GM18511 (cell line): Measurements from ENCODE around the gene TAF1L.
"Not testable (repeated sequence)": the region's sequence is repeated elsewhere in the genome, so short reads cannot be mapped to it uniquely, and the experiment has no call there.

Source experiments
- ATAC-seq: cut with Tn5 transposase; IDR thresholded peaks from one replicate; pipeline ENCODE4 v1.9.1; 2021; ENCODE audit warnings: mild to moderate bottlenecking, moderate library complexity; ENCODE audit not compliant: unreplicated experiment

The TAF1L gene

DNA sequence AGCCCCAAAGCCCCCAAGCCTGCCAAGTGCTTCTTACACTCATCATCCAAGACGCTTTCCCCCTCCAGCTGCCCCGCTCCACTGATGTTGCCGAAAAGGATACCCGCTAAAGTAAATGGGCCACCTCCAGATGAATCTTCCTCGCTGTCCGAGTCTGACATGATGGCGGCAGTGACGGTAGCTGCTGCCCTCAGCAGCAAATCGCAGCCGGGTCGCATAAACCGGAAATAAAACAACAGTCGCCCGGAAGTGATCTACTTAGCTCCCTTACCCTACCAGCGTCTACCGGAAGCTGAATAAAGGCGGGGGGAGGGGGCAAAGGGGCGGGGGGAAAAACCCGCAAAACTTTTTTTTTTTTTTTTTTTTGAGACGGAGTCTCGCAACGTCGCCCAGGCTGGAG is at the start of gene TAF1L:
Gene TAF1L (minus strand): TSS at position 308 of the 400 bp plus-strand sequence. CDS start 90 bp downstream, at position 218.
- ATAC-seq, result no peak

DNA sequence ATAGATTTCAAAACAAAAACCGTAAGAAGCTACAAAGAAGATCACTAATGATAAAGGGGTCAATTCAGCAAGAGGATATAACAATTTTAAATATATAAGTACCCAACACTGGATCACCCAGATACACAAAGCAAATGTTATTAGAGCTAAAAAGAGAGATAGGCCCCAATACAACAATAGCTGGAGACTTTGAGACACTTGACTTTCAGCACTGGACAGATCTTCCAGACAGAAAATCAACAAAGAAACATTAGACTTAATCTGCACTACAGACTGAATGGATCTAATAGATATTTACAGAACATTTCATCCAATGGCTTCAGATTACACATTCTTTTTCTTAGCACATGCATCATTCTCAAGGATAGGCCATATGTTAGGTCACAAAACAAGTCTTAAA is 46.3 kb upstream of the TAF1L start:
- ATAC-seq, result no peak

- no peak for ATAC-seq
These were observed 42.5 kb upstream of the TAF1L start for GRCh38 chr9:32677931-32678330.

DNA sequence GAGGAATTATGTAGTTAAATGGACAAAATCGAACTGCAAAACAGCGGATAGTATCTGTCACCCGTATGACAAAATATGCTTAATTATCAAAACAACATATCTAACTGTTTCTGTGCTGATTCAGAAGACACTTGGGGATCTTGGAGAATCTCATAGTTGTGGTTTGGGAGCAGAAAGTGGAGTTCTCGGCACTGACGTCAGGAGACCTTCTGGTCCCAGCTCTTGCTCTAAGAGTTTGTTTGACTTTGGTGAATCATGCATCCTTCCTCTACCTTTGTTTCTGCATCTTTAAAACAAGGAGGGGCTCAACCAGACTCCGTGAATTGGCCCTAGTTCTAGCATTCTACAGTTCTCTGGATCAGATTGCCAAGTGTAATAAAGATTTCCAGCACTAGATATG is 37.0 kb upstream of the TAF1L start:
- ATAC-seq, result no peak

GRCh38 chr9:32671333-32671732 is 35.9 kb upstream of the TAF1L start:
- ATAC-seq, result no peak

GRCh38 chr9:32665101-32665500 is 29.6 kb upstream of the TAF1L start:
- no peak for ATAC-seq

GRCh38 chr9:32663741-32664140 is 28.3 kb upstream of the TAF1L start:
- no peak for ATAC-seq

GRCh38 chr9:32647671-32648070 is 12.2 kb upstream of the TAF1L start:
- no peak for ATAC-seq

DNA sequence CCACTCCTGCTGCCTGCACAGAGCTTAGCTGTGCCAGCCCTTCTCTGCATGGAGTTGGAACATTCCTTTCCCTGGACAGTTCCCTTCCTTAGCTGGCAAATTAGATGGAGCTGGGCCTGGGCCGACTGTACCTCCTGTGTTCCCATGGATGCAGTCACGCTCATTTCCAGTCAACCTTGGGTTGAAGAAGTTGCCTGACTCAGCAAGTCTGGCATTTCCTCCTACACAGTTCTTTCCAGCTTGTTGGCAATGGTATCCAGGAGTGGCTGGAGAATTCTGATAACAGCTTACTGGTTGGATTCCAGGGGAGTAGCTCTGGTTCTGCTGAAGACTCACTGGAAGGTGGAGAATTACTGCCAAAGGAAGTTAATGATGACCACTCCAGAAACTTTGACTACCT is 9.2 kb upstream of the TAF1L start:
- no peak for ATAC-seq

DNA sequence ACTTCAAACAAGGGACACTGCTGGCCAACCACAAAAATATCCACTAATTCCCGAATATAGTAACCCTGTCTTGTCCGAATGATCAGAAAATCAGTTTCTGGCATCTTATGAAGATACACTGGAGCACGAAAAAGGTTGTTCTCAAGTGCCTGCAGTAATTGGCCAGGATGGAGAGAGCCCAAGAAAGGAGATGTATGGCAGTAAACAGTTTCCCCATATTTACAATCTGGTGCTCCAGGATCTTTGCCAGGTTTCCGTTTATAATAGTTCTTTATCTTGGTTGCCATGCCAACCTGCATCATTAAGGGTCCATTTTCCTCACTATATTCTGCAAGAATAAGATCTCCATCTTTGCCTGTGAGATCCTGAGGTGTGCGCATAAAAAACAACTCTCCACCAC is 2.3 kb downstream of the TAF1L start:
- ATAC-seq, result not testable (repeated sequence)

- ATAC-seq, result no peak
These were observed 3.5 kb downstream of the TAF1L start for GRCh38 chr9:32631991-32632390.

- ATAC-seq, result no peak
These were observed 8.0 kb downstream of the TAF1L start for GRCh38 chr9:32627394-32627954.

DNA sequence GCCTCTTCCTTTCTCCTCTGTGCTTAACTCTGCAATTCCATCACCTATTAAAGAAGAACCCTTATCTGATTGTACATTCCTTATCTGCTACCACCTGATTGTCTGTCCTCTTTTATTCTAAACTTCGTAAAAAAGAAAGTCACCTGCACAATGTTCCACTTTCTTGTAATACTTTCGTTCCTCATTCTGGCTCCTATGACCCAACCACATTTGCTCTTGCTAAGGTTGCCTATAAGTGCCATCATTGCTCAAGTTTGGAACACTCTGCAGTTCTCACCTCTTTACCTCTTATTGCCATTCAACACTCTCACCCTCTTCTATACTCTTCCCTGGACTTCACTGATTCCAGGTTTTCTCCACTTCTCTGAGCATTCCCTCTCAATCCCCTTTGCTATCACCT is 10.1 kb downstream of the TAF1L start:
- no peak for ATAC-seq

DNA sequence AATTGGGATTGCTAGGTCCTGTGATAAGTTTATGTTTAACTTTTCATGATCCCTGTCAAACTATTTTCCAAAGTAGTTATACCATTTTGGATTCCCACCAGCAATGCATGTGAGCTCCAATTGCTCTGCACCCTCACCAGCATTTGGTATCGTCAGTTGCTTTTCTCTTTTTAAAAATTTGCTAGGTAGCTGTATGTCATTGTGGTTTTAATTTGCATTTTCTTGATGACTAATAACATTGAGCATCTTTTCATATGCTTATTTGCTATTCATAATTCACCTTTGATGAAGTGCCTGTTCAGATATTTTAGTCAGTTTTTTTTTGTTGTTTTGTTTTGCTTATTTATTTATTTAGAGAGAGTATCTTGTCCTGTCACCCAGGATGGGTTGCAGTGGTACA is 12.5 kb downstream of the TAF1L start:
- no peak for ATAC-seq

DNA sequence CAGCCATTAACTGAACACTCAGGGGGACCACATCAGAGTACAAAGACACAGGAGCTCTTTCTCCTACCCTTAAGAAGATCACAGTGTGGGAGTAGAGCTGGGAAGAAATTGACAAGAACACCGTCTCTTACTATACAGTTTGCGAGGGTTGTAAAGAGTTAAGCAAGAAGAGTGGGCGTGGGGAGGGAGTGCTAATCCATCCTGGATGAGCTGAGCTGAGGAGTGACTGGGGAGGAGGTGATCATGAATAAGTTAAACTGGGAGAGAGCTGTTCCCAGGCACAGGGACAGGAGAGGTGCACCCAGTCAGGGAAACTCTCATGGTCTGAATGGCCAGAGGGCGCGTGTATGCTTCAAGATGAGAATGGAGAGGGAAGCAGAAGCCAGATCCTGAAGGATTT is 17.2 kb downstream of the TAF1L start:
- no peak for ATAC-seq

DNA sequence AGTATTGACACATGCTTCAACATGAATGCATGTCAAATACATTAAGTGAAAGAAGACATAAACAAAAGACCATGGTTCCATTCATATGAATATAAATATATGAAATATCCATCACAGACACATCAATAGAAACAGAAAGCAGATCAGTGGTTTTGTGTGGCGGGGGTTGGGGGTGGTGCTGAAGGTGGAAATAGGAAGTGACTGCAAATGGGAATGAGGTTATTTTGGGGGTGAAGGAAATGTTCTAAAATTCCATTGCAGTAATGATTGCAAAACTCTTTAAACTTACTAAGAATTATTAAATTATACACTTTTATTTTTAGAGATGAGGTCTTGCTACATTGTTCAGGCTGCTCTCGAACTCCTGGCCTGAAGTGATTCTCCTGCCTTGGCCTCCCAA is 28.7 kb downstream of the TAF1L start:
- ATAC-seq, result no peak

- ATAC-seq, result peak; percentile 94
These were observed 31.3 kb downstream of the TAF1L start for GRCh38 chr9:32603914-32604852.

GRCh38 chr9:32599021-32599420 is 36.4 kb downstream of the TAF1L start:
- not testable (repeated sequence) for ATAC-seq

GRCh38 chr9:32596936-32597335 is 38.5 kb downstream of the TAF1L start:
- ATAC-seq, result no peak

- no peak for ATAC-seq
These were observed 39.2 kb downstream of the TAF1L start for GRCh38 chr9:32596096-32596865.

GRCh38 chr9:32590898-32591297 is 44.6 kb downstream of the TAF1L start:
- ATAC-seq, result no peak

GRCh38 chr9:32590476-32590875 is 45.0 kb downstream of the TAF1L start:
- ATAC-seq, result no peak
